GM20000 (cell line): ENCODE measurements around the gene ACTR8.
"Not testable (repeated sequence)": the region's sequence is repeated elsewhere in the genome, so short reads cannot be mapped to it uniquely, and the experiment has no call there.

ENCODE experiments used
- DNase-seq: peaks from one replicate; pipeline ENCODE4 v3.0.0; 2012; ENCODE audit warnings: low spot score
- CTCF ChIP-seq: IDR thresholded peaks from 2 replicates; pipeline ENCODE4 v1.5.1; 2012; ENCODE audit warnings: mild to moderate bottlenecking, control low read depth; ENCODE audit errors: extremely low read depth, missing control alignments

ACTR8 gene

DNA sequence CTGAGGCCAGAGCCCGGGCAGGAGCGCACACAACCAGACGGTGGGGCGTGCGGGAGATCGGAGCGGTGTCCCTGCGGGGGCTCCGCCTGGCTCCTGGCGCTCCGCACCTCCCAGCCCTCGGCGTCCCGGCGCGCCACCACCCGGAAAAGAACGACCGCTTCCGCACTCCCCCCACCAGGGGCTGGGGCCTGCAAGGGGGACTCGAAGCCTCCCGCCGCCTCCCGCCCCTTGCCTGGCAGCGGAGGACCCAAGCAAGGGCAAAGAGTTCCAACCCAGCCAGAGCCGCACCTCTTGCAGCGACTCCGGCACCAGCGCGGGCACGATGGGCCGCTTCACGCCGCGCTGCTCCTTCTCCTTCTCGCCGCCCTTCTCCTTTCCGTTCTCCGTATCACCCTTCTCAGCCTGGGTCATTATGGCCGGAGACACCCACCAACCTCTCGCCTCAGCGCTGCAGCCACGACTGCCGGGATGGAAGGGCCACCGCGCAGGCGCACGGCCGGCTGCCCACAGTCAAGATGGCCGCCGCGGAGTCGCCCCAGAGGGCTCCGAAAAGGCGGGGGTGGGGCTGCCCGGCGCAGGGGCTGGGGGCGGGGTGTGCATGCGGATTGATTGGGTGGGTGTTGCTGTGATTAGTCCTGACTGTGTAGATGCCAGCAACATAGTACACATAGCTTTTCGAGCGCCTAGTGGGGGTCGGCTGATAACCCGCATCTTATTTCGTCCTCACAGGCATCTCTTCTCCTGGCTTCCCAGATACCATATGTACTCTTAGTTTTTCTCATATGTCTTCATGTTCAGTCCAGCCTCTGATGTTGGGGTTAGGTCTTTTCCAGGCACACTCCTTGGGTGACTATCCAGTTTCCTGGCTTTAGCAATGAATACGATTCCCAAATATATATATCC lies at the start of gene ACTR8:
ACTR8 (minus strand) TSS at position 462 of the 903 bp plus-strand sequence; CDS start at position 411, 51 bp downstream.
- DNase-seq: peak; percentile 94
- no peak for TF ChIP-seq CTCF

- not testable (repeated sequence) for DNase-seq
Measured at GRCh38 chr3:53927208-53927872, 45.4 kb upstream of the ACTR8 start.

DNA sequence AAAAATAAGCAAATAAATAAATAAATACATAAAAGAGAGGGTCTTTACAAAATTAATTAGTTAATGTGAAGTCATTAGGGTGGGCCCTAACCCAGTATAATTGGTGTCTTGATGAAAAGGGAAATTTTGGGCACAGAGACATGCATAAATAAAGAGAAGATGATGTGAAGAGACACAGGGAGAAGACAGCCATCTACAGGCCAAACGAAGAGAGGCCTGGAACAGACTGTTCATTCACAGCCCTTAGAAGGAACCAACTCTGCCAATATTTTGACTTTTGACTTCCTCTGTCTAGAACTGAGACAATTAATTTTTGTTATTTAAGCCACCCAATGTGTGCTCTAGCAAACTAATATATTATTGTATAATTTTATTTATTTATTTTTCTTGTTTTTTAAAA lies 39.3 kb upstream of the ACTR8 start:
- peak; percentile 16 for DNase-seq

GRCh38 chr3:53919741-53920140 lies 37.8 kb upstream of the ACTR8 start:
- TF ChIP-seq CTCF: no peak

More for the DNA sequence above, 39.3 kb upstream of the ACTR8 start:
- TF ChIP-seq CTCF: peak; percentile 63

DNA sequence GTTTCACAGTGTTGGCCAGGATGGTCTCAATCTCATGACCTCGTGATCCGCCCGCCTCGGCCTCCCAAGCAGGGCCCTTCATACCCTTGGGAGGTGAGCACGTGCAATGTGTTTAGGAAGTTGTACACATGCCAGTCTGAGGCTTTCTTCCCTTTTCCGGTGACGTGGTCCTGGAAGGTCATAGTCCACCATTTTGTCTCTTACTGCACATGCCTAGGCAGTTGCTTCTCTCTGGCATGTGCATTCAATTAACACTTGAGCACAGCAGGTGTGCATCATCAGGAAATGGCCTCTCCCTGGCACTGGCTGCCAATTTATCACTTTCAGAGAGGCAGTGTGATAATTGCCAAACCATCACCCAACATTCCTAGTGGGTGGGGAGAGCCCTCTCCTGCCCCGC lies 31.4 kb upstream of the ACTR8 start:
- TF ChIP-seq CTCF: no peak
- DNase-seq: no peak

More at GRCh38 chr3:53919741-53920140, 37.8 kb upstream of the ACTR8 start:
- no peak for DNase-seq

- no peak for TF ChIP-seq CTCF
Measured at GRCh38 chr3:53902711-53903110, 20.8 kb upstream of the ACTR8 start.

GRCh38 chr3:53902067-53902466 lies 20.1 kb upstream of the ACTR8 start:
- DNase-seq: no peak
- TF ChIP-seq CTCF: no peak

More at GRCh38 chr3:53902711-53903110, 20.8 kb upstream of the ACTR8 start:
- DNase-seq: no peak
